Measurements from ENCODE around the gene ASXL1. TPM values are rescaled to one million over a fixed set of nuclear protein-coding genes. Genes with fewer than 3 reads are reported as not detected.

ASXL1 gene
- total and polyA plus RNA-seq, 2 experiments from 2014 or later: 10.4 to 29.0 TPM

GRCh38 chr20:32429745-32430360 is 71.7 kb downstream of the ASXL1 start:
- H3F3A ChIP-seq (replicated peaks; ENCODE audit: low read depth): peaks cover 6% of the 10 kb centered on the region; the same call in 1 of the 2 replicates
- H3K27me3 ChIP-seq (ENCODE audit: insufficient read depth): no peaks in the 10 kb centered on the region
- H4K20me1 ChIP-seq (replicated peaks; ENCODE audit: insufficient read depth): peaks cover 28% of the 10 kb centered on the region
- no peak for ATAC-seq
- H3K9me2 ChIP-seq (ENCODE audit: insufficient read depth): 0 out of 2 replicates have a peak, but pooled peaks cover under 1% of the 10 kb centered on the region
- H3K9me3 Mint-ChIP-seq: no peaks in the 10 kb centered on the region
- DNase-seq (ENCODE audit: low spot score): no peak
- no peak overlapping the region for H3K27ac Mint-ChIP-seq
- H2AFZ ChIP-seq: no peak overlapping the region
- H3K36me3 Mint-ChIP-seq (ENCODE audit: low read depth): peaks cover 16% of the 10 kb centered on the region
- no peaks in the 10 kb centered on the region for H3K4me1 Mint-ChIP-seq
- 0 out of 2 replicates have a peak overlapping the region, but pooled peaks have one; percentile 30 for H3K27ac ChIP-seq (ENCODE audit: low read depth)
- no peak overlapping the region for H3K4me3 ChIP-seq
- no peak overlapping the region for H3K4me2 ChIP-seq
- H3K36me3 ChIP-seq (ENCODE audit: insufficient read depth): peaks cover 12% of the 10 kb centered on the region
- no peaks in the 10 kb centered on the region for H3K4me1 ChIP-seq (ENCODE audit: insufficient read depth)
- no peak for TF ChIP-seq ZNF331 (CRISPR knock-in tag; IDR thresholded peaks at IDR 0.05; ENCODE audit: low read depth)
- no peak for TF ChIP-seq EZH2 (IDR thresholded peaks at IDR 0.05; ENCODE audit: low read depth, unreplicated experiment)
- no peak for TF ChIP-seq EZH2phosphoT487 (IDR thresholded peaks at IDR 0.05; ENCODE audit: unreplicated experiment)
- TF ChIP-seq CTCF (conservative IDR thresholded peaks at IDR 0.05; ENCODE audit: low read depth in 2 of 2): no peak
- TF ChIP-seq NANOG (IDR thresholded peaks at IDR 0.05; ENCODE audit: borderline replicate concordance): no peak
- no peak for TF ChIP-seq REST (IDR thresholded peaks at IDR 0.05; ENCODE audit: unreplicated experiment)
- no peak for TF ChIP-seq CREB1 (CRISPR knock-in tag; IDR thresholded peaks at IDR 0.05; ENCODE audit: low read depth)
- no peak for TF ChIP-seq ZNF114 (CRISPR knock-in tag; IDR thresholded peaks at IDR 0.05)
- TF ChIP-seq JUNB (IDR thresholded peaks at IDR 0.05; ENCODE audit: unreplicated experiment): no peak
- no peak for TF ChIP-seq ZNF462 (CRISPR knock-in tag; IDR thresholded peaks at IDR 0.05)
- TF ChIP-seq POLR2AphosphoS5 (IDR thresholded peaks at IDR 0.05; ENCODE audit: low read depth): no peak
- no peak for TF ChIP-seq ETS1 (IDR thresholded peaks at IDR 0.05)
- TF ChIP-seq STAT1 (IDR thresholded peaks at IDR 0.05; ENCODE audit: unreplicated experiment): no peak
- H3K27me3 Mint-ChIP-seq (ENCODE audit: insufficient read depth, low read depth, poor library complexity): no peaks in the 10 kb centered on the region
- H3K4me3 Mint-ChIP-seq: no peak overlapping the region
- H3K79me2 ChIP-seq (replicated peaks; ENCODE audit: insufficient read depth): no peaks in the 10 kb centered on the region

Measured in GM23338 (cell line).